H1 (cell line): Measurements from ENCODE around the gene TAF1D. TPM values are rescaled to one million over a fixed set of nuclear protein-coding genes. Genes with fewer than 3 reads are reported as not detected.

Source experiments
- ASH2L ChIP-seq: fragments of 200-600, 300-600 bp; sonication (generic); IDR thresholded peaks from one replicate; pipeline ENCODE4 v1.7.1; 2017; ENCODE audit warnings: low read length
- BCL11A ChIP-seq, 2 experiments: IDR thresholded peaks; one replicate each; pipeline ENCODE4 v1.6.1; 2011; ENCODE audit warnings: low read depth in 2 of 2, low read length in 2 of 2, mild to moderate bottlenecking in 2 of 2
- BRCA1 ChIP-seq: IDR thresholded peaks from 2 replicates; pipeline ENCODE4 v1.6.1; 2012; ENCODE audit warnings: low read depth, low read length, improper control_type of control experiment
- CHD7 ChIP-seq: fragments of 300-600 bp; sonication (generic); IDR thresholded peaks from 2 replicates; pipeline ENCODE4 v1.7.1; 2012; ENCODE audit warnings: low read length, moderate library complexity, mild to moderate bottlenecking, inconsistent platforms; ENCODE audit not compliant: insufficient replicate concordance
- CREB1 ChIP-seq: IDR thresholded peaks from 2 replicates; pipeline ENCODE4 v1.6.1; 2012; ENCODE audit warnings: inconsistent platforms
- GABPA ChIP-seq: IDR thresholded peaks from 2 replicates; pipeline ENCODE4 v1.6.1; 2011; ENCODE audit warnings: mild to moderate bottlenecking, low read length, moderate library complexity, borderline replicate concordance; ENCODE audit not compliant: insufficient read depth
- JUN ChIP-seq: IDR thresholded peaks from 2 replicates; pipeline ENCODE4 v1.6.1; 2011; ENCODE audit warnings: low read depth, mild to moderate bottlenecking, improper control_type of control experiment, low read length
- POLR2AphosphoS5 ChIP-seq: IDR thresholded peaks from 2 replicates; pipeline ENCODE4 v1.6.1; 2011; ENCODE audit warnings: low read depth, low read length
- RBBP5 ChIP-seq: IDR thresholded peaks from 2 replicates; pipeline ENCODE4 v1.7.1; 2012; ENCODE audit warnings: low read depth, mild to moderate bottlenecking, inconsistent platforms, low read length, moderate library complexity, borderline replicate concordance
- RFX5 ChIP-seq: IDR thresholded peaks from 2 replicates; pipeline ENCODE4 v1.6.1; 2011; ENCODE audit warnings: low read depth, low read length, improper control_type of control experiment, borderline replicate concordance
- SIX5 ChIP-seq: IDR thresholded peaks from 2 replicates; pipeline ENCODE4 v1.6.1; 2011; ENCODE audit warnings: mild to moderate bottlenecking, low read depth, low read length
- polyA plus RNA-seq, 7 experiments: library from polyadenylated mRNA; depleted of rRNA in 3 of 7; stranded (reverse) in 5 of 7; unstranded in 2 of 7; fragments of >200 nt in 5 of 7; fragments of 200-250 nt in 2 of 7; gene quantifications; 1 replicate in 5 of 7; 2 replicates in 1 of 7; 4 replicates in 1 of 7; pipeline versions ENCODE4 v1.2.1 to v1.2.3, GENCODE V29; 2011 to 2013; ENCODE audit warnings: missing spikeins in 2 of 7, mixed read lengths in 2 of 7
- total RNA-seq: library from RNA; stranded (reverse); fragmentation: NEBNext Ultra II Directional; extraction: Animal tissue kit (Norgen Biotek cat#: 25700); gene quantifications from 2 replicates; pipeline ENCODE4 v1.2.1, GENCODE V29; 2021

TAF1D gene
- total and polyA plus RNA-seq, 2 of the 8 experiments (the other 6 are each of a cell fraction or from before 2014, with no cell fraction given), result 64.7 to 212 TPM

- TF ChIP-seq CHD7 (peak; percentile 16), RBBP5 (no peak), POLR2AphosphoS5 (peak; percentile 77), CREB1 (no peak), JUN (no peak), BRCA1 (no peak), RFX5 (no peak), ASH2L (no peak), GABPA (no peak), SIX5 (no peak), BCL11A (IDR thresholded peaks at IDR 0.05; ENCODE audit: low read depth in 2 of 2, low read length in 2 of 2) (no peak)
These were observed 6.7 kb downstream of the TAF1D start (continued) for GRCh38 chr11:93734427-93735222.
